ENCODE measurements around the gene TMEM38B. TPM values are rescaled to one million over a fixed set of nuclear protein-coding genes. Genes with fewer than 3 reads are reported as not detected.

Gene TMEM38B
- total RNA-seq, 2 donors from 2014 or later: 0.66 to 21.3 TPM

- H3K9me3 ChIP-seq: no peaks in the 10 kb centered on the region
- no peak overlapping the region for H3K4me3 ChIP-seq
- H3K27me3 ChIP-seq: no peaks in the 10 kb centered on the region
- no peaks in the 10 kb centered on the region for H3K4me1 ChIP-seq
- no peak for ATAC-seq
- WGBS, 2 donors: 77 to 78% methylated on average over 7 of the region's 7 CpGs
- no peak overlapping the region for H3K27ac ChIP-seq
- no peaks in the 10 kb centered on the region for H3K36me3 ChIP-seq (replicated peaks in 1 of 2; ENCODE audit: insufficient read depth in 1 of 2, low read depth in 2 of 2)
- no peak for DNase-seq
- intact Hi-C loops (cut with DNase I): no loop called here
- TF ChIP-seq POLR2A (IDR thresholded peaks at IDR 0.05): no peak
- TF ChIP-seq, protein P1, sequence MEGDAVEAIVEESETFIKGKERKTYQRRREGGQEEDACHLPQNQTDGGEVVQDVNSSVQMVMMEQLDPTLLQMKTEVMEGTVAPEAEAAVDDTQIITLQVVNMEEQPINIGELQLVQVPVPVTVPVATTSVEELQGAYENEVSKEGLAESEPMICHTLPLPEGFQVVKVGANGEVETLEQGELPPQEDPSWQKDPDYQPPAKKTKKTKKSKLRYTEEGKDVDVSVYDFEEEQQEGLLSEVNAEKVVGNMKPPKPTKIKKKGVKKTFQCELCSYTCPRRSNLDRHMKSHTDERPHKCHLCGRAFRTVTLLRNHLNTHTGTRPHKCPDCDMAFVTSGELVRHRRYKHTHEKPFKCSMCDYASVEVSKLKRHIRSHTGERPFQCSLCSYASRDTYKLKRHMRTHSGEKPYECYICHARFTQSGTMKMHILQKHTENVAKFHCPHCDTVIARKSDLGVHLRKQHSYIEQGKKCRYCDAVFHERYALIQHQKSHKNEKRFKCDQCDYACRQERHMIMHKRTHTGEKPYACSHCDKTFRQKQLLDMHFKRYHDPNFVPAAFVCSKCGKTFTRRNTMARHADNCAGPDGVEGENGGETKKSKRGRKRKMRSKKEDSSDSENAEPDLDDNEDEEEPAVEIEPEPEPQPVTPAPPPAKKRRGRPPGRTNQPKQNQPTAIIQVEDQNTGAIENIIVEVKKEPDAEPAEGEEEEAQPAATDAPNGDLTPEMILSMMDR (IDR thresholded peaks at IDR 0.05): no peak
These were observed 17.5 kb downstream of the TMEM38B start for GRCh38 chr9:105711867-105712266.

DNA sequence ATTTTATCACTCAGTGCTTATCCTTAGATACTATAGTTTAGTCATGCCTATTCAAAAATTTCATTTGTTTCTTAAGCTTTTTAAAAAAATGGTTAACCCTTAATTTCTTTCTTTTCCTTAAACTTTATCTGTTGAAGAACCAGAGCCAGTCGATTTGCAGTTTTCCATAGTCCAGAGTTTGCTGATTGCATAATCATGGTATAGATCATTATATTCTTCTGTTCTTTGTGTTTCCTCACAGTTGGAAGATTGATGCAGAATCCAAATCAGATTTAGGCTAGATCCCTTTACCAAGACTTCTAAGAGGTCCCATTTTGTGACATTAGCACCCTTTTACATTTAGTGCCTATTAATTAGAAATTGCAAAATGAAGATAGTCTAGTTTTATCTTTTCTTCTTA lies 18.0 kb downstream of the TMEM38B start:
- DNase-seq: no peak

GRCh38 chr9:105712773-105713172 lies 18.4 kb downstream of the TMEM38B start:
- H3K27ac ChIP-seq: no peak overlapping the region
- no peak overlapping the region for H3K4me3 ChIP-seq
- H3K36me3 ChIP-seq (replicated peaks in 1 of 2; ENCODE audit: insufficient read depth in 1 of 2, low read depth in 2 of 2): no peaks in the 10 kb centered on the region
- ATAC-seq (no peak), DNase-seq (no peak)
- H3K9me3 ChIP-seq: no peaks in the 10 kb centered on the region
- no peaks in the 10 kb centered on the region for H3K4me1 ChIP-seq
- H3K27me3 ChIP-seq: no peaks in the 10 kb centered on the region
- 91 to 96% methylated on average over 4 to 6 of the region's 6 CpGs for WGBS, 2 donors
- intact Hi-C loops (cut with DNase I): no loop called here
- TF ChIP-seq, protein P1 (IDR thresholded peaks at IDR 0.05): no peak
- no peak for TF ChIP-seq POLR2A (IDR thresholded peaks at IDR 0.05)

More for the DNA sequence above, 18.0 kb downstream of the TMEM38B start:
- intact Hi-C loops (cut with DNase I): no loop called here
- Histone ChIP-seq H3K27ac (no peak overlapping the region), H3K4me3 (no peak overlapping the region), H3K9me3 (no peaks in the 10 kb centered on the region), H3K36me3 (replicated peaks in 1 of 2; ENCODE audit: insufficient read depth in 1 of 2, low read depth in 2 of 2) (no peaks in the 10 kb centered on the region), H3K27me3 (no peaks in the 10 kb centered on the region), H3K4me1 (no peaks in the 10 kb centered on the region)
- no peak for TF ChIP-seq POLR2A (IDR thresholded peaks at IDR 0.05)
- TF ChIP-seq, protein P1 (IDR thresholded peaks at IDR 0.05): no peak
- 31 to 55% methylated on average over 1 of the region's 1 CpG for WGBS, 2 donors
- no peak for ATAC-seq

- Histone ChIP-seq H3K27ac (no peak overlapping the region), H3K4me1 (no peaks in the 10 kb centered on the region), H3K36me3 (replicated peaks in 1 of 2; ENCODE audit: insufficient read depth in 1 of 2, low read depth in 2 of 2) (no peaks in the 10 kb centered on the region), H3K4me3 (no peak overlapping the region), H3K9me3 (no peaks in the 10 kb centered on the region), H3K27me3 (no peaks in the 10 kb centered on the region)
- WGBS, 2 donors: 95% methylated on average over 11 of the region's 11 CpGs; no CpG with 5 or more reads in 1 of the 2 donors
- intact Hi-C loops (cut with DNase I): no loop called here
- ATAC-seq (no peak), DNase-seq (no peak)
- no peak for TF ChIP-seq POLR2A (IDR thresholded peaks at IDR 0.05)
- TF ChIP-seq, protein P1 (IDR thresholded peaks at IDR 0.05): no peak
These were observed 19.1 kb downstream of the TMEM38B start for GRCh38 chr9:105713260-105714019.

DNA sequence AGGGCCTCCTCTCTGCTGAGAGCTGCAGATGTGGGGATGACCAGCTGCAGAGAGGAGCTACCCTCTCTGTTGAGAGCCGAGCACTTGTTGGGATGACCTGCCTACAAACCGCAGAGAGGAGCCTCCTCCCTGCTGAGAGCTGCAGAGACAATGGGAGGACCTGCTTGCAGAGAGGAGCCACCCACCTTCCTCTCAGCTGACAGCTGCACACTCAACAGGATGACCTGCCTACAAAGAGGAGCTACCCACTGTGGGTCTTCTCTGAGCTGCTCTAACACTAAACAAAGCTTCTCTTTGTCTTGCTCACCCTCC lies 19.6 kb downstream of the TMEM38B start:
- H3K4me3 ChIP-seq: no peak overlapping the region
- no peaks in the 10 kb centered on the region for H3K27me3 ChIP-seq
- TF ChIP-seq, protein P1 (IDR thresholded peaks at IDR 0.05): no peak
- TF ChIP-seq POLR2A (IDR thresholded peaks at IDR 0.05): no peak
- ATAC-seq: no peak
- no peaks in the 10 kb centered on the region for H3K4me1 ChIP-seq
- H3K27ac ChIP-seq: no peak overlapping the region
- H3K36me3 ChIP-seq (replicated peaks in 1 of 2; ENCODE audit: insufficient read depth in 1 of 2, low read depth in 2 of 2): no peaks in the 10 kb centered on the region
- no peak for DNase-seq
- intact Hi-C loops (cut with DNase I): no loop called here
- H3K9me3 ChIP-seq: no peaks in the 10 kb centered on the region
- 100% methylated on average over 1 to 2 of the region's 2 CpGs for WGBS, 2 donors

Measured in body of pancreas (tissue), 4 donors.